Spinal cord (tissue), 10 donors: ENCODE measurements around the gene LIPK. TPM values are rescaled to one million over a fixed set of nuclear protein-coding genes. Genes with fewer than 3 reads are reported as not detected.
"Not testable (repeated sequence)": the region's sequence is repeated elsewhere in the genome, so short reads cannot be mapped to it uniquely, and the experiment has no call there.

Experiments used
- DNase-seq, 6 donors: peaks; one replicate each; pipeline versions ENCODE4 v3.0.0 to v3.0.0-alpha.2; 2013 to 2015; ENCODE audit warnings: low spot score in 6 of 6, low read depth in 4 of 6
- H3K27ac ChIP-seq: one replicate; pipeline ENCODE4 v1.5.1; 2013; ENCODE audit warnings: low read depth, low read length, control low read depth
- H3K27me3 ChIP-seq: one replicate; pipeline ENCODE4 v1.6.1; 2013; ENCODE audit warnings: low read length; ENCODE audit not compliant: control insufficient read depth, insufficient read depth
- H3K36me3 ChIP-seq: one replicate; pipeline ENCODE4 v1.6.1; 2013; ENCODE audit warnings: low read length; ENCODE audit not compliant: control insufficient read depth, insufficient read depth
- H3K4me1 ChIP-seq: one replicate; pipeline ENCODE4 v1.6.1; 2013; ENCODE audit warnings: low read length; ENCODE audit not compliant: control insufficient read depth, insufficient read depth
- H3K4me3 ChIP-seq: one replicate; pipeline ENCODE4 v1.5.1; 2013; ENCODE audit warnings: low read depth, low read length, control low read depth
- H3K9me3 ChIP-seq: one replicate; pipeline ENCODE4 v1.6.1; 2013; ENCODE audit warnings: low read length; ENCODE audit not compliant: control insufficient read depth, insufficient read depth
- WGBS: methylation state at CpG from one replicate; pipeline ENCODE4 v1.1.5; 2013; ENCODE audit warnings: missing lambda C conversion rate; ENCODE audit not compliant: insufficient coverage; 5-methylcytosine and 5-hydroxymethylcytosine counted together
- polyA plus RNA-seq, 2 donors: library from polyadenylated mRNA; unstranded; fragments of 120-200 nt; gene quantifications; one replicate each; pipeline ENCODE4 v1.2.1, GENCODE V29; 2013; ENCODE audit not compliant: insufficient read length in 2 of 2
- total RNA-seq, 2 donors: library from RNA; depleted of rRNA in 1 of 2; stranded (reverse); fragments of 120-200 nt in 1 of 2; fragments of >200 nt in 1 of 2; gene quantifications; one replicate each; pipeline versions ENCODE4 v1.2.3 to v1.2.4, GENCODE V29; 2013 to 2014
- donor health status: healthy.

LIPK gene
- total and polyA plus RNA-seq, 4 donors: not detected

- WGBS: no CpG with 5 or more reads among the region's 6 CpGs
- not testable (repeated sequence) for H3K9me3 ChIP-seq, H3K4me1 ChIP-seq, DNase-seq, H3K4me3 ChIP-seq, H3K36me3 ChIP-seq, H3K27me3 ChIP-seq, H3K27ac ChIP-seq
Observed at GRCh38 chr10:88709361-88709760, 3.3 kb downstream of the LIPK start.

GRCh38 chr10:88715517-88715916 is 9.5 kb downstream of the LIPK start:
- Histone ChIP-seq H3K4me3 (no peak overlapping the region), H3K36me3 (no peaks in the 10 kb centered on the region), H3K27me3 (no peaks in the 10 kb centered on the region), H3K9me3 (no peaks in the 10 kb centered on the region), H3K27ac (no peak overlapping the region), H3K4me1 (no peaks in the 10 kb centered on the region)
- no CpG with 5 or more reads among the region's 1 CpG for WGBS
- DNase-seq: no peak

- Histone ChIP-seq H3K27me3 (no peaks in the 10 kb centered on the region), H3K4me1 (no peaks in the 10 kb centered on the region), H3K4me3 (no peak overlapping the region), H3K9me3 (no peaks in the 10 kb centered on the region), H3K36me3 (no peaks in the 10 kb centered on the region), H3K27ac (no peak overlapping the region)
- no peak for DNase-seq
- WGBS: 42% methylated on average over 2 of the region's 4 CpGs
Observed at GRCh38 chr10:88721392-88721791, 15.3 kb downstream of the LIPK start.

GRCh38 chr10:88725798-88726197 is 19.7 kb downstream of the LIPK start:
- no CpG with 5 or more reads among the region's 1 CpG for WGBS
- Histone ChIP-seq H3K36me3 (no peaks in the 10 kb centered on the region), H3K27me3 (no peaks in the 10 kb centered on the region), H3K27ac (no peak overlapping the region), H3K4me1 (no peaks in the 10 kb centered on the region), H3K4me3 (no peak overlapping the region), H3K9me3 (no peaks in the 10 kb centered on the region)
- DNase-seq: no peak

- Histone ChIP-seq H3K27ac (no peak overlapping the region), H3K27me3 (no peaks in the 10 kb centered on the region), H3K36me3 (no peaks in the 10 kb centered on the region), H3K9me3 (no peaks in the 10 kb centered on the region), H3K4me1 (no peaks in the 10 kb centered on the region), H3K4me3 (no peak overlapping the region)
- 67% methylated on average over 28 of the region's 30 CpGs for WGBS
- DNase-seq: no peak
Observed at GRCh38 chr10:88728107-88728763, 22.2 kb downstream of the LIPK start.

- no peaks in the 10 kb centered on the region for H3K9me3 ChIP-seq
- no peak overlapping the region for H3K4me3 ChIP-seq
- no CpG with 5 or more reads among the region's 4 CpGs for WGBS
- H3K27me3 ChIP-seq: no peaks in the 10 kb centered on the region
- H3K4me1 ChIP-seq: no peaks in the 10 kb centered on the region
- no peak overlapping the region for H3K27ac ChIP-seq
- no peaks in the 10 kb centered on the region for H3K36me3 ChIP-seq
- no peak for DNase-seq
Observed at GRCh38 chr10:88730864-88731263, 24.8 kb downstream of the LIPK start.

- WGBS: 50% methylated on average over 3 of the region's 6 CpGs
- H3K9me3 ChIP-seq: no peaks in the 10 kb centered on the region
- no peaks in the 10 kb centered on the region for H3K36me3 ChIP-seq
- H3K27me3 ChIP-seq: no peaks in the 10 kb centered on the region
- no peak overlapping the region for H3K4me3 ChIP-seq
- no peak overlapping the region for H3K27ac ChIP-seq
- no peaks in the 10 kb centered on the region for H3K4me1 ChIP-seq
- DNase-seq: no peak
Observed at GRCh38 chr10:88731296-88731695, 25.2 kb downstream of the LIPK start.

GRCh38 chr10:88733215-88733614 is 27.2 kb downstream of the LIPK start:
- H3K27me3 ChIP-seq: no peaks in the 10 kb centered on the region
- H3K36me3 ChIP-seq: no peaks in the 10 kb centered on the region
- no peaks in the 10 kb centered on the region for H3K4me1 ChIP-seq
- WGBS: no CpG with 5 or more reads among the region's 2 CpGs
- H3K27ac ChIP-seq: no peak overlapping the region
- no peak overlapping the region for H3K4me3 ChIP-seq
- no peak for DNase-seq
- H3K9me3 ChIP-seq: no peaks in the 10 kb centered on the region

- Histone ChIP-seq H3K27me3 (no peaks in the 10 kb centered on the region), H3K9me3 (no peaks in the 10 kb centered on the region), H3K4me3 (no peak overlapping the region), H3K27ac (no peak overlapping the region), H3K36me3 (no peaks in the 10 kb centered on the region), H3K4me1 (no peaks in the 10 kb centered on the region)
- WGBS: no CpG with 5 or more reads among the region's 1 CpG
- no peak for DNase-seq
Observed at GRCh38 chr10:88735661-88736060, 29.6 kb downstream of the LIPK start.

GRCh38 chr10:88741921-88742320 is 35.9 kb downstream of the LIPK start:
- WGBS: 44% methylated on average over 2 of the region's 5 CpGs
- not testable (repeated sequence) for H3K4me1 ChIP-seq, DNase-seq, H3K4me3 ChIP-seq, H3K9me3 ChIP-seq, H3K36me3 ChIP-seq, H3K27me3 ChIP-seq, H3K27ac ChIP-seq
